Measurements from ENCODE around the gene PTPRN2.

GRCh38 chr7:158064631-158065030 is 523.0 kb downstream of the PTPRN2 start:
- TF ChIP-seq, protein P1, sequence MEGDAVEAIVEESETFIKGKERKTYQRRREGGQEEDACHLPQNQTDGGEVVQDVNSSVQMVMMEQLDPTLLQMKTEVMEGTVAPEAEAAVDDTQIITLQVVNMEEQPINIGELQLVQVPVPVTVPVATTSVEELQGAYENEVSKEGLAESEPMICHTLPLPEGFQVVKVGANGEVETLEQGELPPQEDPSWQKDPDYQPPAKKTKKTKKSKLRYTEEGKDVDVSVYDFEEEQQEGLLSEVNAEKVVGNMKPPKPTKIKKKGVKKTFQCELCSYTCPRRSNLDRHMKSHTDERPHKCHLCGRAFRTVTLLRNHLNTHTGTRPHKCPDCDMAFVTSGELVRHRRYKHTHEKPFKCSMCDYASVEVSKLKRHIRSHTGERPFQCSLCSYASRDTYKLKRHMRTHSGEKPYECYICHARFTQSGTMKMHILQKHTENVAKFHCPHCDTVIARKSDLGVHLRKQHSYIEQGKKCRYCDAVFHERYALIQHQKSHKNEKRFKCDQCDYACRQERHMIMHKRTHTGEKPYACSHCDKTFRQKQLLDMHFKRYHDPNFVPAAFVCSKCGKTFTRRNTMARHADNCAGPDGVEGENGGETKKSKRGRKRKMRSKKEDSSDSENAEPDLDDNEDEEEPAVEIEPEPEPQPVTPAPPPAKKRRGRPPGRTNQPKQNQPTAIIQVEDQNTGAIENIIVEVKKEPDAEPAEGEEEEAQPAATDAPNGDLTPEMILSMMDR (conservative IDR thresholded peaks at IDR 0.05; ENCODE audit: low read depth, low read length), result no peak
- TF ChIP-seq EZH2 (IDR thresholded peaks at IDR 0.05; ENCODE audit: borderline replicate concordance, low read depth, low read length, poor library complexity, severe bottlenecking), result no peak

Data from A673 (cell line).